Activated CD4-positive, alpha-beta memory T cell treated with anti-CD3 and anti-CD28 coated beads for 36 hours (primary cell): Measurements from ENCODE around the gene ZNF541. TPM values are rescaled to one million over a fixed set of nuclear protein-coding genes. Genes with fewer than 3 reads are reported as not detected.

ENCODE experiments used
- CTCF ChIA-PET: fragments of 350-600 bp; sonication (Branson Sonifier 250); formaldehyde crosslinking; loops from one replicate; lab custom pipeline; 2021; ENCODE audit warnings: antibody characterized with exemption, inconsistent platforms; lab: Charles Lee
- POLR2A ChIA-PET: fragments of 350-600 bp; sonication (Branson Sonifier 250); formaldehyde crosslinking; loops from one replicate; lab custom pipeline; 2021; ENCODE audit warnings: antibody characterized with exemption; lab: Charles Lee
- DNase-seq: peaks from one replicate; pipeline ENCODE4 v3.0.0-alpha.2; 2020
- H3K27ac Mint-ChIP-seq: one replicate; pipeline ENCODE4 v1.8.0; 2021; ENCODE audit warnings: mixed read lengths
- H3K27me3 Mint-ChIP-seq: one replicate; pipeline ENCODE4 v1.8.0; 2021; ENCODE audit warnings: mixed read lengths
- H3K36me3 Mint-ChIP-seq: one replicate; pipeline ENCODE4 v1.8.0; 2021; ENCODE audit warnings: mixed read lengths
- H3K4me1 Mint-ChIP-seq: one replicate; pipeline ENCODE4 v1.8.0; 2021; ENCODE audit warnings: low read depth, mixed read lengths
- H3K4me3 Mint-ChIP-seq: one replicate; pipeline ENCODE4 v1.8.0; 2021; ENCODE audit warnings: mild to moderate bottlenecking, mixed read lengths
- H3K9me3 Mint-ChIP-seq: one replicate; pipeline ENCODE4 v1.8.0; 2021; ENCODE audit warnings: mixed read lengths
- intact Hi-C: fragments of 100-400 bp; cut with micrococcal nuclease; formaldehyde crosslinking; loops from one replicate; pipeline ENCODE4 v1.15.1; 2023
- total RNA-seq, 2 experiments: library from RNA; stranded (reverse); gene quantifications; one replicate each; pipeline ENCODE4 v1.2.3, GENCODE V29; 2021

The ZNF541 gene
- total RNA-seq, 2 experiments from 2014 or later, result 0.07 to 0.31 TPM

DNA sequence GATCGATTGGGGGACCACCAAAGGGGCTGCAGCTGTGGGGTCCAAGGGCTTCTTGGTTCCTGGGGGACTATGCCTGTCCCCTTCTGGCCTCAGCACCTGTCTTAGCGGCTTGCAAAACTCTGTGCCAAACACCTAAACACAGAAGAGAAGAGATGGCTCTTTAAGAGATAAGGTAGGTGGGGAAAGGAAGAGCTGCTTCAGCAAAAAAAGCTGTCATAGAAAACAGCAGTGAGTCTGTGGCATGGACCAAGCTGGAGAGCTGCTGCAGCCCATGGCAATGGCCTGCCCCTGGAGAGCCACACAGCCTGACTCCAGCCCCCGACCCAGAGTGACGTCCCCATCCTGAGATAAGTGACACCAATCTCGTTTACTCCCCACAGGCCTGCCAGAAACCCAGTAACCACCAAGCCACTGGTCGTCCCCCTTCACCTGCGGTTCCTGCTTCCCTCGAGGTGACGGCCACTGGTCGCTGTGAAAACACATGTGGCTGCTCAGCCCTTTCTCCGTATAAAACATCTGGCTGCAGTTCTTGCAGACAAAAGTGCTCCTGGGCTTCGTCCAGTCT lies 33.1 kb downstream of the ZNF541 start:
- Mint-ChIP-seq H3K4me3 (no peak overlapping the region), H3K27ac (no peak overlapping the region), H3K4me1 (peaks cover 15% of the 10 kb centered on the region), H3K36me3 (no peaks in the 10 kb centered on the region), H3K9me3 (no peaks in the 10 kb centered on the region), H3K27me3 (peaks cover 5% of the 10 kb centered on the region)
- ChIA-PET POLR2A (interaction anchor here (0.6 kb wide), 1 partner anchor 259 kb away, joined by 3 read pairs; no protein-coding TSS in a partner anchor), CTCF (interaction anchor here (0.8 to 0.9 kb wide), 2 partner anchors 25 to 35 kb away, joined by 3 read pairs; partner anchors contain the start of gene NAPA)
- intact Hi-C loops, result no loop called here
- peak; percentile 18 for DNase-seq

DNA sequence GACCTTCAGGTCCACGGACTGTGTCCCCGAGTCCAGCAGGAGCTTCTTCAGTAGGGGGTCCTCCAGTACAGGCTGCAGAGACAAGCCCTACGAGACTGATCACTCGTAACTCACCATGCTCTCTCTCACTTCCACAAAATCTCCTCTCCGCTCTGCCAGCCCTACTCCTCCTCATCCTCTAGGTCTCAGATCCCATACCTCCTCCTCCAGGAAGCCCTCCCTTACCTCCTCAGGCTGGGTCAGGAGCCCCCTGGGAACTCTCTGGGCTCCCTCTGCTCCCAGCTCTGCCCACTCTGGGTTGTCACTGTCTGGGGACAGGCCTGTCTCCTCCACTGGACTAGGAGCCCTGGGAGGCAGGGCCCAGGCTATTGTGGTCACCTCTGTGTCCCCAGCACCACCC lies 34.1 kb downstream of the ZNF541 start:
- DNase-seq, result no peak
- H3K27ac Mint-ChIP-seq, result no peak overlapping the region

GRCh38 chr19:47537493-47537892 lies 35.5 kb downstream of the ZNF541 start:
- peaks cover 13% of the 10 kb centered on the region for H3K4me1 Mint-ChIP-seq
- H3K27ac Mint-ChIP-seq, result no peak overlapping the region
- no peaks in the 10 kb centered on the region for H3K9me3 Mint-ChIP-seq
- no peak for DNase-seq
- H3K27me3 Mint-ChIP-seq, result no peaks in the 10 kb centered on the region
- H3K36me3 Mint-ChIP-seq, result no peaks in the 10 kb centered on the region
- no peak overlapping the region for H3K4me3 Mint-ChIP-seq
- CTCF ChIA-PET, result no interaction called here
- POLR2A ChIA-PET, result no interaction called here
- intact Hi-C loops, result no loop called here

More for the DNA sequence above, 34.1 kb downstream of the ZNF541 start:
- Mint-ChIP-seq H3K27me3 (no peaks in the 10 kb centered on the region), H3K4me3 (no peak overlapping the region), H3K4me1 (peaks cover 13% of the 10 kb centered on the region), H3K9me3 (no peaks in the 10 kb centered on the region), H3K36me3 (no peaks in the 10 kb centered on the region)
- intact Hi-C loops, result no loop called here
- CTCF ChIA-PET, result no interaction called here
- POLR2A ChIA-PET, result no interaction called here

- Mint-ChIP-seq H3K9me3 (no peaks in the 10 kb centered on the region), H3K36me3 (no peaks in the 10 kb centered on the region), H3K27me3 (no peaks in the 10 kb centered on the region), H3K4me3 (no peak overlapping the region), H3K4me1 (no peaks in the 10 kb centered on the region), H3K27ac (no peak overlapping the region)
- intact Hi-C loops, result no loop called here
- DNase-seq, result no peak
- CTCF ChIA-PET, result no interaction called here
- POLR2A ChIA-PET, result interaction anchor here (1.2 kb wide), 1 partner anchor 21 kb away, joined by 3 read pairs; no protein-coding TSS in a partner anchor
These were observed 38.3 kb downstream of the ZNF541 start for GRCh38 chr19:47534628-47535027.

DNA sequence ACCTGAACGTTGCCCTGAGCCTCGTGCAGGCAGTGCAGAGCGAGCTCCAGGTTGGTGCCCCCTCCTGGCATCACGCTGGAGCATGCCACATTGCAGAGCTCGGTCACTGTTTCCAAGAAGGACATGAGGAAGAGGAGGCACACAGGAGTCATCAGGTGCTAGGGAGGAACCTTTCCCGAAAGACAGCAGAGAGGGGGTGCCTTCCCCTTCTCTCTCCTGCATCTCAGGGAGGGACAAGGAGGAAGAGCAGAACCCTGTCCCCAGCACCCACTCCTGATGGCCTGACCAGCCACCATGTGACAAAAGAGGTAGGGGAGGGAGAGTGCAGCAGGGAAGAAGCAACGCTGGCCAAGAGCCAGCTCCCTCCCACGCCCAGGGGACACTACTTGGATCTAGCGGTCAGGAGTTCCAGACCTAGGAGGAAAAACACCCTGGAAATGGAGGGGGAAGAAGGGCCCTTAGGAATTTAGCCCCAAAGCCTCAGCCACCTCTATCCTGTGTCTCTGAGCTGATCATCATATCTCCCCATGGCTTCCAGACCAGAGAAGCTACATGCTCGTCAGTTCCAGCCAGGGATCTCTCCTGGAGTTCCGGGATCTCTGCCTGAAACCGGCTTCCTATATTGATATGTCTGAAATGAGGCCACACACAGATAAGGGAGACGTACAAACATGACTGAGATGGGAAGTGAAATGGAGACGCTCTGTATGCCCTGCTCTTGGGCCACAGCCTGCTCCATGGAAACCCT lies 41.1 kb downstream of the ZNF541 start:
- no peak overlapping the region for H3K4me3 Mint-ChIP-seq
- no peaks in the 10 kb centered on the region for H3K36me3 Mint-ChIP-seq
- H3K9me3 Mint-ChIP-seq, result no peaks in the 10 kb centered on the region
- H3K27ac Mint-ChIP-seq, result no peak overlapping the region
- no peaks in the 10 kb centered on the region for H3K27me3 Mint-ChIP-seq
- intact Hi-C loops, result no loop called here
- H3K4me1 Mint-ChIP-seq, result no peaks in the 10 kb centered on the region
- CTCF ChIA-PET, result interaction anchor here (2.4 kb wide), 1 partner anchor 17 kb away, joined by 9 read pairs; the partner anchor contains the start of gene NAPA
- POLR2A ChIA-PET, result no interaction called here
- DNase-seq, result no peak

DNA sequence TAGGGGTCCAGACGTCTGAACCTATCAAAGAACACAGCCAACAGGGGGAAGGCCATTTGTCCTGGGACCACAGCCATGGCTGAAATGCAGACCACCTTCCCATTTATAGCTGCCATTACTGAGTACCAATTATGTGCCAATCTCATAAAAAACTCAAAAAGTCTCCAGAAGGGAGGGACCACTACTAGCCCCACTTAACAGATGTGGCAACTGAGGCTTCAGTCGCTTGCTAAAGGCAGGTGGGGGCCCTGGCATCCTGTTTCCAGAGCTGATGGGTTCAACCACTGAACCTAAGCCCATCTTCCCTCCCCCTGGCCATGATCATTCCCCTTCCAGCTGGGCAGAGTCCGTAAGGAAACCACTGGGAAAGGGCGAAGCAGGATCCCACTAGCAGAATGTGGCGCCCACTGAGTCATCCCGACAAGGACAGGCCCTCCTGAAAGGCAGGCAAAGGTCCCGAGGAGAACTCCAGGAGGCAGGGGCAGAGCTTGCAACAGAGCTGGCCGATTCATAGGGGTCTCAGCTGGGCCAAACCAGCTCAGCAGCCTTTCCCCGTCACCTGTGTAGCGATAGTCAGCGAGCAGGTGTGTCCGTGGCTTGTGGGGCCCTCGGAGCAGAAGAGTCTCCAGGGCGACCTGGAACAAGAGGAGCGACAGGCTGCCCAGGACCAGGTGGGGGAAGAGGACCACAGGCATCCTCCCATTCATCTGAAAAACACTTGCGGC lies 43.8 kb downstream of the ZNF541 start:
- H3K4me3 Mint-ChIP-seq, result no peak overlapping the region
- H3K4me1 Mint-ChIP-seq, result no peaks in the 10 kb centered on the region
- H3K27ac Mint-ChIP-seq, result no peak overlapping the region
- no peak for DNase-seq
- no peaks in the 10 kb centered on the region for H3K36me3 Mint-ChIP-seq
- ChIA-PET POLR2A (interaction anchor here (1.1 kb wide), 1 partner anchor 49 kb away, joined by 3 read pairs; no protein-coding TSS in a partner anchor), CTCF (no interaction called here)
- intact Hi-C loops, result no loop called here
- no peaks in the 10 kb centered on the region for H3K27me3 Mint-ChIP-seq
- H3K9me3 Mint-ChIP-seq, result no peaks in the 10 kb centered on the region

- ChIA-PET CTCF (no interaction called here), POLR2A (no interaction called here)
- intact Hi-C loops, result no loop called here
- Mint-ChIP-seq H3K36me3 (no peaks in the 10 kb centered on the region), H3K27ac (no peak overlapping the region), H3K27me3 (peaks cover 2% of the 10 kb centered on the region), H3K4me1 (peaks cover 5% of the 10 kb centered on the region), H3K9me3 (no peaks in the 10 kb centered on the region), H3K4me3 (no peak overlapping the region)
- DNase-seq, result no peak
These were observed 46.1 kb downstream of the ZNF541 start for GRCh38 chr19:47526798-47527197.

- H3K9me3 Mint-ChIP-seq, result no peaks in the 10 kb centered on the region
- peaks cover 6% of the 10 kb centered on the region for H3K4me1 Mint-ChIP-seq
- intact Hi-C loops, result no loop called here
- no peak for DNase-seq
- H3K4me3 Mint-ChIP-seq, result no peak overlapping the region
- H3K36me3 Mint-ChIP-seq, result no peaks in the 10 kb centered on the region
- H3K27ac Mint-ChIP-seq, result no peak overlapping the region
- ChIA-PET CTCF (interaction anchor here (1.1 to 1.6 kb wide), 3 partner anchors 89 to 189 kb away, joined by 3 read pairs; partner anchors contain the start of gene EHD2), POLR2A (no interaction called here)
- H3K27me3 Mint-ChIP-seq, result peaks cover 2% of the 10 kb centered on the region
These were observed 49.5 kb downstream of the ZNF541 start for GRCh38 chr19:47523473-47523872.

Other genes starting within 250 kb of the ZNF541 start
- gene C5AR2, start 241.0 kb downstream of the ZNF541 start, total RNA-seq, result under 1 TPM; 0.05 to 0.07 TPM
- gene DHX34, start 223.8 kb downstream of the ZNF541 start, total RNA-seq, result 10 to 100 TPM; 12.7 to 15.7 TPM
- under 1 TPM; 0.26 to 0.63 TPM for gene MEIS3, start 153.6 kb downstream of the ZNF541 start, total RNA-seq
- gene SLC8A2, start 101.3 kb downstream of the ZNF541 start, total RNA-seq, result under 1 TPM in 1 of 2 experiments, not detected in 1; 0.14 TPM
- gene KPTN, start 88.9 kb downstream of the ZNF541 start, total RNA-seq, result 1 to 10 TPM; 7.0 to 9.2 TPM
- 10 to 100 TPM; 67.3 to 70.4 TPM for gene NAPA, start 58.1 kb downstream of the ZNF541 start, total RNA-seq
- 10 to 100 TPM; 11.9 to 14.0 TPM for gene BICRA, start 36.0 kb upstream of the ZNF541 start, total RNA-seq
- gene EHD2, start 140.3 kb upstream of the ZNF541 start, total RNA-seq, result 1 to 10 TPM in 1 of 2 experiments, under 1 TPM in 1; 0.81 to 1.6 TPM
- gene NOP53, start 172.4 kb upstream of the ZNF541 start, total RNA-seq, result 100 to 1,000 TPM; 259 to 268 TPM
- gene SELENOW, start 205.6 kb upstream of the ZNF541 start, total RNA-seq, result 100 to 1,000 TPM; 162 to 174 TPM
- not detected for gene TPRX1, start 231.4 kb upstream of the ZNF541 start, total RNA-seq
- not detected for gene CRX, start 248.8 kb upstream of the ZNF541 start, total RNA-seq